HG03521 (cell line): Measurements from ENCODE around the gene SELENON.

Experiments used
- ATAC-seq: cut with Tn5 transposase; IDR thresholded peaks from one replicate; pipeline ENCODE4 v1.9.1; 2021; ENCODE audit warnings: mild to moderate bottlenecking, moderate library complexity; ENCODE audit not compliant: unreplicated experiment

The SELENON gene

DNA sequence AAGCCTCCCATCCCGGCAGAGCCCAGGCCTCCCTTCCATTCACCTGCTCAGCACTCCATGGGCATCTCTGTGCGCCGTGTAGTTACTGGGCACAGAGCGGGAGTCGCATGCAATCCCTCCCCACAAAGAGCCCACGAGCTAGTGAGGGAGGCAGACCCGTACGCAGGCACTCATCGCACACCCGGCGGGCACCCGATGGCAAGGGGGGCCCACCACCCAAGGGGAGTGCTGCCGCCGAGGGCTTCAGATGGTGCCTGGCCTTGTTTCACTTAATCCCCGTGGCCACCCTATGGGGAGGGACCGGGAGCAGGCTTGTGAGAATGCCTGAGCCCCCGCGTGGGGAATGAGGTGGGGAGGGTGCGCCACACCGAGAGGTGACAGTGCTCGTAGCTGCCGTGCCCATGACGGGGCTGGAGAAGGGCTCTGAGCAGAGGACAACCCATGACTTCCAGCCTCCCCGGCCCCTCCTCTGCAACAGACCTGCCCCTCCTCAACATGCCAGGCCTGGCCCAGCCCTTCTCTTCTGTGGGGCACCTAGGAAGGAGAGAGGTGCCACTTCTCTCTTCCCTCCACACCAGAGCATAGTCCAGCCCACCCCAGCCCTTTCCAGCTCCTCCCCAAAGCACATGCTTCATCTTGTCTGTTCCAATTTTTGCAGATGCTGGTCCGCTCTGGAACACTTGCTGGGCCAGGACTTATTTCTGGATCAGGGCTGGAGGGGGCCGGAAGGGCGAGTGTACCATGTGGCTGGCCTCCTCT lies 30.2 kb upstream of the SELENON start:
- ATAC-seq = no peak

DNA sequence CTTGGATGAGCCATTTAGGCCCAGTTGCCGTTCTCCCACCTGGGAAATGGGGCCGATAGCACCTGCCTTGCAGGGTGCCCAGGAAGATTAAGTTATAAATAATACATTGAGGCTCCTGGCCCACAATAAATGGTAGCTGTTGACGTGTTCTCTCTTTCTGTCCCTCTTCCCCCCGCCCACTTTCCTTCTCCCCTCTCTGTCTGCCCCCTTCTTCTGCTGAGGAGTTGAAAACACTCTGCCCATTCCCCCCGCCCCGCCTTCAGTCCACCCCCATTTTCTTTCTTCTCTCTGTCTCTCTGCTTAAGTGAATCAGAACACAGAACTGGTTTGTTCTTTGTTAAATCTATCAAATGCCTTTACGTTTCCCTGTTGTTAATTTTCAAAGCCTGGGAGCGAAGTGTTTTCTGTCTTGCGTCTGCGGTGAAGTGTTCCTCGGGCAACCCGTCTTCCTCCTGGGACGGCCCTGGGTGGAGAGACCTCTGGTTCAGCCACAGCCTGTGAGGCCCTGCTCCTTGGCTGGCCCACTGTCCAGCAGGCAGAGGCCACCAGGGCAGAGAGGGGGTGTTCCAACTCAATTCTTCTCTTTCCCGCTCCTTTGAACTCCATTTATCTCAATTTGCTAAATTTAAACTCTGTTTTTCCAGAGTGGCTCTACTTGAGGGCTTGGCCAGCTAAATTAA lies 29.3 kb upstream of the SELENON start:
- no peak for ATAC-seq

DNA sequence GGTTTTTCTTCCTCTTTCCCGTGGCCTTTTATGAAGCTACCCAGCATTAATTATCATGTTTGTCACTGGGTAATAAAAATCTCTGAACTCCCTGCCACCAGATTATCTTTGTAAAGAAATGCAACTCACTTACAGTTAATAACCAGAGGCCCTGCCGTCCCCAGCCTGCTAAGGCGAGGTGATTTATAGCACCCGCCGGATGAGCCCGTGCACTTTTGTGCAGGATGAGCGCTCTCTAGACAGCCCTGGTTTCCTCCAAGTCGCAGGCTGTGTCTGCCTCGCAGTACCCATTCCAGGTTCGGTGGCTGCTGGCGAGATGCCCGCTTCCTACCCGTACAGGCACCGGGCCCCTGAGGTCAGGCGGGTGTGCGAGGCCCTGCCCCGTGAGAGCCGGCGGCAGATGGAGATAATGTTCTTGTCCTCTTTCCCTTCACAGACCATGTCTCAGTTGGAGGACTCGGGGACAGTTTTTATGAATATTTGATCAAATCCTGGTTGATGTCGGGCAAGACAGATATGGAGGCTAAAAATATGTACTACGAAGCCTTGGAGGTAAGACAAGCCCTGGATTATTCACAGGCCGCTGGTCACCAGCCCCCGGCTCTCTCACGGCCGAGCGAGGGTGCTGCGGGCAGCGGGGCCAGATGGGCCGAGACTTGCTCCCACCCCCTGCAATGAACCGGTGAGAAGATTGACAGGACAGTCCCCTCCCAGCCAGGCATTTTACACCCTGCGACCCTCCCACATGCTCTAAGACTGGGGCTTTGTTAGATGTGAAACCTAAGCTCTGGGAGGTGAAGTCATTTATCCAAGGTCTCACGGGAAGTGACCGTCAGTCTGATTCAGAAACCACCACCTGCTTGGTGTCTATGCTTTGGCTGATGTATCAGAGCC lies 28.5 kb upstream of the SELENON start:
- no peak for ATAC-seq

GRCh38 chr1:25772164-25772563 lies 27.8 kb upstream of the SELENON start:
- ATAC-seq = no peak

DNA sequence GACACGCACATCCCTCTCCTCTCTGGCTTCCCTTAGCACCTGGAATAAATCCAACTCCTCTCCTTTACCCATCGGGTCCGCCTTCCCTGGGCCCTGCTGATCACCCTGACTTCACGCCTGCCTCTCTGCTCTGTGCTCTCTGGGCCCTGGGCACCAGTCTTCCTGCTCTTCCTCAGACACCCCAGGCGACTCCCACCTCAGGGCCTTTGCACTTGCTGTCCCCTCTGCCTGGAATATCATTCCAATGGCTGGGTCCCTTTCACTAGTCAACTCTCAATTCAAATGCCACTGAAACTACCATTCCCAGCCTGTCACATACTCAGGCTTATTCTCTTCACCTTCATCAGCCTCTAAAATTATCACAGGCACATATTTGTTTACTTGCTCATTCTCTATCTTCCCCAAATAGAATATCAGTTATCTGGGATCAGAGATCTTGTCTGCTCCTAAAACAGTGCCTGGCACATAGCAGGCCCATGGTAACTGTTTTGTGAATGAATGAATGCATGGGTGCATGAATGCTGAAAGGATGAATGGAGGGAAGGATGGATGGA lies 27.2 kb upstream of the SELENON start:
- ATAC-seq = no peak

GRCh38 chr1:25773441-25774125 lies 26.4 kb upstream of the SELENON start:
- ATAC-seq = no peak

GRCh38 chr1:25774206-25774803 lies 25.7 kb upstream of the SELENON start:
- no peak for ATAC-seq

DNA sequence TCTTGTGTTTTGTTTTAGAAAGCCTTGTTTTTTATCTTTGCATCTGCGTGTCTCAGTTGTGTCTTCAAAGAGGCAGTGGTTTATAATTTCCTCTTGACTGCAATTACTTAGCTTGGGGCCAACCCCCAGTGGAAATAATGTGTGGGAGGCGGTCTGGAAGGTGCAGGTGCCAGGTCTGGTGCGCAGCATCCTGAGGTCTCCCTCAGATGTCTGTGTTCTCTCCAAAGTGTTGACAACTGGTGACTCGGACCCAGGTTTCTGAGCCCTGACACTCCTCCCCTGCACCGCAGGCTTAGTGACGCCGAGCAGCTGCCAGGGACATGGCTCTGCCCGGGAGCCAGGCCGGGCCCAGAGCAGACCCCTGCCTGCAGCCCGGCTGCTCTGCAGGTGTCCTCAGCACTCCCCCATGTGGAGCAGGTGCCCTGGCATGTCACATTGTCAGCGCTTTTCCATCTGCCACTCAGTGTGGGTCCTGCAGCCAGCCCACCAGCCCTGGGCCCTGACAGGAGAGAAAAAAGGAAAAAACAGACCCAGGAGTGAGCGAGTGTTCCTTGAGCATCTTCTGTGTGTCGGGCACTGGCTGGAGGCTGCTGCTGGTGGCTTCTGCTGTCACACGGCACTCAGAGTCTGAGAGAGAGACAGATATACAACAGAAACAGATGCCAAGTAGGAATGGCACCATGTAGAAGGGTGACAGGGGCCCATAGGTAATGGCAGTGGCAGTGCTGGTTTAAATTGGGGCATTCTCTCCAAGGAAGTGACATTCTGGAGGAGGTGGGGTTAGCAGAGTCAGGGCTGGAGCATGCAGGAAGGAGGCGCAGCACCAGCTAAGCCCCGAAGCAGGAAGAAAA lies 24.8 kb upstream of the SELENON start:
- ATAC-seq = no peak

DNA sequence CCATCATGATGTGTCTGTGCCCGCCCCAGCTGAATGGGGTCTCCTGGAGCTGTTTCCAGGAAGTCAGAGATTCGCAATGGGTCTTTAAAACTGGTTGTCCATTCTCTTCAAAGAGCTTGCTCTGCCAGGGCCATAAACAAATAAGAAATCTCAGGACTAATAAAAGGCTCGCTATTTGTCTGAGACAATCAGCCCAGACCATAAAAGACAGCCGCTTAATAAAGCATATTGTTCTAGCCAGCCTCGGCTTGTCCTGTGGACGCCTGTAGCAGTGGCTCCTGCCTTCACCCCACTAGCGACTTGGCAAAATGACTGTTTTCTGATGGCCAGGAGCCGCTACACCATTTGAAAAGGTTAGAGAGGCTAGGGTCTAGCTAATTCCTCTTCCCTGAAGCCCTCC lies 20.6 kb upstream of the SELENON start:
- ATAC-seq = no peak

DNA sequence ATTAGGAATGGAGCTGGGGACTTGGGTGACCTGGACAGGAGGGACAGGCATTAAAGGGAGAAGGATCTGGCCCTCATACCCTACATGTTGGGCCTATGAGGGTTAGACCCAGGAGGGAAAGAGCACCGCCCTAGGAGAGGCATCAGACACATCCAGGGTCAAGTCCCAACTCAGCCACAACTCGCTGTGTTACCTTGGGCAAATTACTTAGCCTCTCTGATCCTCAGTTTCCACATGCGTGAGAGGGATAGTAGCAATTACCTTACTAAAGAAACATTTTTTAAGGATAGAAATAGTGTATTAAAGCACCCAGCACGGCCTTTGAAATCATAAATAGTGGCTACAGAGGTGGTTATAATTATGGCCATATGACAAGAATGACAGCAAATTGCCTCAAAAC lies 20.1 kb upstream of the SELENON start:
- no peak for ATAC-seq

DNA sequence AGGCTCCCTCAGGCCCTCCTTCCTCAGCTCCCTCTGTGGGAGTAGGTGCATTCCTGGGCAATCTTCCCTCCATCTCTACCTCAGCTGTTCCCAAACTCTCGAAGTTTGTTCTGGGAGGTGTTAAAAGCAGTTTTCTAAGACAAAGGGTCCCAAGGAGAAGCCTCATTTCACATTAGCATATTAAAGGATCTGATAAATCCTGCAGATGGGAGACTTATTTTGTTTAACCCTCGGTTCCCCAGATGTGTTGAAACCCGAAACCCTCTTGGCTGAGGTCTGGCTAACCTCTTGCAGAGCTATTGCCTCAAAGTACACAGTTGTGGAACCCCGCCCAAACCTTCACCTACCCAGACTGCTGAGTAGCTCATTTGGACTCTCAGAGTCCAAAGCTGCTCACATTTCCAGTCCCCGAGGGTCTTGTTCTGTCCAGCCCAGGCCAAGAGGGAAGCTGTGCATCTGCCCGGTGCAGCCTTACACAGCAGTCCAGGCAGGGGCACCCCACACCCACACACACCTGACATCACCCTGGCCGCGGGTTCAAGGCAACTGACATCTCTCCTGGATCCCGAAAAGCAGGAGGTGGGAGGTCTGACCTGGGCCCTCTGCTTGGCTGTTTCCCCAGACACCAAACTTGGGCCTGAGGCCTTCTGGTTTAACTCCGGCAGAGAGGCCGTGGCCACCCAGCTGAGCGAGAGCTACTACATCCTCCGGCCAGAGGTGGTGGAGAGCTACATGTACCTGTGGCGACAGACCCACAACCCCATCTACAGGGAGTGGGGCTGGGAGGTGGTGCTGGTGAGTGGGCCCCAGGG lies 19.5 kb upstream of the SELENON start:
- no peak for ATAC-seq

- no peak for ATAC-seq
Observed at GRCh38 chr1:25781130-25781433, 18.9 kb upstream of the SELENON start.

- ATAC-seq = no peak
Observed at GRCh38 chr1:25782608-25783201, 17.3 kb upstream of the SELENON start.

GRCh38 chr1:25784575-25785051 lies 15.4 kb upstream of the SELENON start:
- ATAC-seq = no peak

DNA sequence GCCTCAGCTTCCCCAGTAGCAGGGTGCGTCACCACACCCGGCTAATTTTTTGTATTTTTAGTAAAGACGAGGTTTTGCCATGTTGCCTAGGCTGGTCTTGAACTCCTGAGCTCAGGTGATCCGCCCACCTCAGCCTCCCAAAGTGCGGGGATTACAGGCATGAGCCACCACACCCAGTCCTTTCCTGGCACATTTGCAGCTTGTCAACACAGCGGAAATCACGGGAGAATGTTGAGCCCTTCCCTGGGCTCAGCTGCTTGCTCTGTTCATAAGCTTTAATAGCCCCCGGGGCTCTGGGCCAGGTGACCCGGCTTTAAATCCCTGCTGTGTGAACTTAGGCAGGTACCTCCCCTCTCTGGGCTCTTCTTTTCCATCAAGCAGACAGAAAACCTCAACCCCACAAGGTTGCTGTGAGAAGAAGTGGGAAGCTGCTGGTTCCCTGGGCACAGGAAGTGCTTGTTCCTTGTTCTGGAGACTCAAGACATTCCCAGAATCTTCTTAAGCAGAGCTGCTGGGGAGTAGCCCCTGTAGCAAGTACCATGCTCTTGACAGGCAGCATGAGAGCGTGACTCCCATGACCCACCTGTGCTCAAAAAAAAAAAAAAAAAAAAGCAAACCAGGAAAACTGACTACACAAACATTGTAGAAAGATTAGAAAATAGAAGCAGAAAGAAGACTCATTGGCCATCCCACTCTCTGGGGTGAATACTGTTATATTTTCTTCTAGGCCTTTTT lies 14.5 kb upstream of the SELENON start:
- ATAC-seq = no peak

DNA sequence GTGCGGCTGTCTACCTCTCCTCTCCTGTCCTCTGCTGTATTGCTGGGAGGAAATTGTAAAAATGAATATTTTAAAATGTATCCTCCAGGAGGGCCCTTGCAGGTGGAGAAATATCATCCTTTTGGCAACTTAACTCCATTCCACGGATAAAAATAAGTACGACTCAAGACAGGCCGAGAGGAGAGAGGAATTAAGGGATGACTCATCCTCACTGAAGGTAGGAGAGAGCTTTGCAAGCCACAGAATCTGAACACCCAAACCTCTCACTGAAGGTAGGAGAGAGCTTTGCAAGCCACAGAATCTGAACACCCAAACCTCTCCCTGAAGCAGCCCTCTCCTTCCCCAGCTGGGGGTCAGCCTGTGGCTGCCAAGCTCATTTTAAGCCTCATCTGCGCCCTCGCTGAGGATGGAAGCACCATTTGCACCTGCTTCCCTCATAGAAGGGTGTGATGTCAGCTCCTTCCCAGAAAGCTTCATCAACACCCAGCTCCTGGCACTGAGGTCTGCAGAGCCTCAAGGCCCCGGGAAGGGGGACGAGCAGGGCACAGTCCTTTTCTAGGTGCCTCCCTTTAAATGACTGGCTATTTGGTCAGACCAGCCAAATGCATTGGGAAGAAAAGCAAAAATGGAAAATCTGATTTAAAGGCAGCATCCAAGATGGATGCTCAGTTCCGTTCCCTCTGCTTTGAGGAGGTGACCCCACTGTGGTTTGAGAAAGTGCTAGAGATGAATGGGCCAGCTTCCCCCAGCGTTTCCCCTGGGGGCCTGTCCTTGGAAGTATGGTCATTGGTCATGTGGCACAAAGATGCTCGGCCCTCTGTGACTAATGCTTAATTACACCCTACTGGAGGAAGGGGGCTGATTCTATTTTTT lies 12.9 kb upstream of the SELENON start:
- no peak for ATAC-seq

GRCh38 chr1:25787760-25788166 lies 12.2 kb upstream of the SELENON start:
- ATAC-seq = no peak
